ENCODE results near the gene ARL10.

DNA sequence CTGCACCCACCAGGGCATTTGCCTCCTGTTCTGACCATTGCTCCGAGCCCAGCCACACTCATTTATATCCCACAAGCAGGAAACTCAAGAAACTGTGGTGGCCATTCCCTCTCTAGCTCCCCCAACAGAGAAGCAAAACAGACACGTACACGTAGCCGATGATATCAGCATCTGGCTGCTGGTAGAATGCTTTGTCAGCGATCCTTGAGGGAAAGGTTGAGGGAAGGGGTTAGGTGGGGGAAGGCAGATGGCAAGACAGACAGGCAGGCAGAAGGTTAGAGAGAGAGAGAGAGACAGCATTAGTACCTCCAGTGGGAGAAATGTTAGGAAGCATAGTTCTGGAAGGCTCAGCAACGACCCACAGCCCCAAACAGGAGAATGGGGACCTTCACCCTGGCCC lies 31.0 kb downstream of the ARL10 start:
- TF ChIP-seq EZH2 (IDR thresholded peaks at IDR 0.05) (no peak), EZH2phosphoT487 (IDR thresholded peaks at IDR 0.05) (no peak)
- TF ChIP-seq, protein P1, sequence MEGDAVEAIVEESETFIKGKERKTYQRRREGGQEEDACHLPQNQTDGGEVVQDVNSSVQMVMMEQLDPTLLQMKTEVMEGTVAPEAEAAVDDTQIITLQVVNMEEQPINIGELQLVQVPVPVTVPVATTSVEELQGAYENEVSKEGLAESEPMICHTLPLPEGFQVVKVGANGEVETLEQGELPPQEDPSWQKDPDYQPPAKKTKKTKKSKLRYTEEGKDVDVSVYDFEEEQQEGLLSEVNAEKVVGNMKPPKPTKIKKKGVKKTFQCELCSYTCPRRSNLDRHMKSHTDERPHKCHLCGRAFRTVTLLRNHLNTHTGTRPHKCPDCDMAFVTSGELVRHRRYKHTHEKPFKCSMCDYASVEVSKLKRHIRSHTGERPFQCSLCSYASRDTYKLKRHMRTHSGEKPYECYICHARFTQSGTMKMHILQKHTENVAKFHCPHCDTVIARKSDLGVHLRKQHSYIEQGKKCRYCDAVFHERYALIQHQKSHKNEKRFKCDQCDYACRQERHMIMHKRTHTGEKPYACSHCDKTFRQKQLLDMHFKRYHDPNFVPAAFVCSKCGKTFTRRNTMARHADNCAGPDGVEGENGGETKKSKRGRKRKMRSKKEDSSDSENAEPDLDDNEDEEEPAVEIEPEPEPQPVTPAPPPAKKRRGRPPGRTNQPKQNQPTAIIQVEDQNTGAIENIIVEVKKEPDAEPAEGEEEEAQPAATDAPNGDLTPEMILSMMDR (IDR thresholded peaks at IDR 0.05), result no peak

Measured in neural progenitor cell (in vitro differentiated cells).